GM06990 (cell line): ENCODE results near the gene NPFFR2.
"Not testable (repeated sequence)": the region's sequence is repeated elsewhere in the genome, so short reads cannot be mapped to it uniquely, and the experiment has no call there.

Source experiments
- DNase-seq: peaks from one replicate; pipeline ENCODE4 v3.0.0-alpha.2; 2011; ENCODE audit not compliant: insufficient read length; ENCODE audit errors: extremely low read depth
- H3K27me3 ChIP-seq: replicated peaks from 2 replicates; pipeline ENCODE4 v1.6.0; 2011; ENCODE audit warnings: low read length; ENCODE audit not compliant: control insufficient read depth, insufficient read depth
- H3K36me3 ChIP-seq: 2 replicates; pipeline ENCODE4 v1.5.1; 2011; ENCODE audit warnings: low read length; ENCODE audit not compliant: control insufficient read depth, insufficient read depth
- H3K4me3 ChIP-seq: replicated peaks from 2 replicates; pipeline ENCODE4 v1.5.1; 2011; ENCODE audit warnings: low read depth, mild to moderate bottlenecking, control low read depth, low read length
- CTCF ChIP-seq: IDR thresholded peaks from 2 replicates; pipeline ENCODE4 v1.5.1; 2011; ENCODE audit warnings: low read length, control low read depth, mild to moderate bottlenecking, inconsistent platforms; ENCODE audit not compliant: insufficient read depth, poor library complexity, severe bottlenecking

NPFFR2 gene

GRCh38 chr4:72067051-72067450 is 35.3 kb downstream of the NPFFR2 start:
- TF ChIP-seq CTCF: no peak
- H3K36me3 ChIP-seq: no peaks in the 10 kb centered on the region
- H3K27me3 ChIP-seq: no peaks in the 10 kb centered on the region
- DNase-seq: no peak
- no peak overlapping the region for H3K4me3 ChIP-seq

DNA sequence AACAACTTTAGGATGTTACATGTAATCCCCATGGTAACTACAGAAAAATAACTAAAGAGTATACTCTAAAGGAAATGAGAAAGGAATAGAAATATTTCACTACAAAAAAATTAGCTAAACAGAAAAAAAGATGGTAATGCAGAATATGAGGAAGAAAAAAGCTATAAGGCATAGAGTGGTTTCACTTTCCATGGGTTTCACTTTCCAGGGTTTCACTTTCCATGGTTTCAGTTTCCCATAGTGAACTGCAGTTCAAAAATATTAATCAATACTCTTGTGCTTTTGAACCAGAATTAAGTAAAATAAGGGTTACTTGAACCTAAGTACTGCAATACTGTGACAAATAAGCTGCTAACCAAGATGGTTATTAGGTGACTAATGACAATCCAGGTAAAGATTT is 42.0 kb downstream of the NPFFR2 start:
- no peaks in the 10 kb centered on the region for H3K27me3 ChIP-seq
- DNase-seq: no peak
- no peak overlapping the region for H3K4me3 ChIP-seq
- no peaks in the 10 kb centered on the region for H3K36me3 ChIP-seq
- no peak for TF ChIP-seq CTCF

DNA sequence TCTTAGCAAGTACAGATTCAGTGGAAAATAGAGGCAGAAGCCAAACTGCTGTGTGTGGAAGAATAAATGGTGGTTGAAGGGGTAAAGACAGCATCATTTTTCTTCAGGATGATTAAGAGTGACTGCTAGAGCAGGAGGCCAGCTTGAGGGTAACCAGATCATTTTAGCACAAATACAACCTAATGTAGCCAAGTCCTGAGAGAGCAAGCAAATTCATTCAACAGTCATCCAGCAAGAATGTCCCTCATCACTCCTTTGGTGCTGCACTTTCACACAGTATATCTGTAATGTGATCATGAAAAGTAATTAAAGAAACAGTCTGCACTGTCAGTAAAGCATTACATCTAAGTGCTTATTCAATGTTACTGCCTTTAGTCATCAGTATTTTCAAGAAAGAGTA is 44.8 kb downstream of the NPFFR2 start:
- Histone ChIP-seq H3K36me3 (no peaks in the 10 kb centered on the region), H3K4me3 (no peak overlapping the region), H3K27me3 (no peaks in the 10 kb centered on the region)
- no peak for DNase-seq
- TF ChIP-seq CTCF: no peak

GRCh38 chr4:72077346-72077745 is 45.5 kb downstream of the NPFFR2 start:
- no peak for DNase-seq
- H3K27me3 ChIP-seq: no peaks in the 10 kb centered on the region
- no peak overlapping the region for H3K4me3 ChIP-seq
- no peak for TF ChIP-seq CTCF
- no peaks in the 10 kb centered on the region for H3K36me3 ChIP-seq

- no peak for DNase-seq
- Histone ChIP-seq H3K27me3 (no peaks in the 10 kb centered on the region), H3K4me3 (no peak overlapping the region), H3K36me3 (no peaks in the 10 kb centered on the region)
- no peak for TF ChIP-seq CTCF
Observed at GRCh38 chr4:72084587-72085011, 52.8 kb downstream of the NPFFR2 start.

- H3K27me3 ChIP-seq: not testable (repeated sequence)
Observed at GRCh38 chr4:72090606-72091005, 58.8 kb downstream of the NPFFR2 start.

More at GRCh38 chr4:72090606-72091005, 58.8 kb downstream of the NPFFR2 start:
- not testable (repeated sequence) for H3K36me3 ChIP-seq, DNase-seq, H3K4me3 ChIP-seq
